22Rv1 (cell line): ENCODE results near the gene KCNQ1.

Experiments used
- H3K27ac ChIP-seq: fragments of 450-650 bp; 2 replicates; pipeline ENCODE4 v1.5.1; 2017
- ZFX ChIP-seq: fragments of 450-650 bp; IDR thresholded peaks from 2 replicates; pipeline ENCODE4 v1.6.1; 2017; ENCODE audit warnings: antibody characterized with exemption, borderline replicate concordance
- TF ChIP-seq, protein P1 (sequence below): fragments of 450-650 bp; IDR thresholded peaks from 2 replicates; pipeline ENCODE4 v1.5.1; 2017; ENCODE audit warnings: mild to moderate bottlenecking

KCNQ1 gene

DNA sequence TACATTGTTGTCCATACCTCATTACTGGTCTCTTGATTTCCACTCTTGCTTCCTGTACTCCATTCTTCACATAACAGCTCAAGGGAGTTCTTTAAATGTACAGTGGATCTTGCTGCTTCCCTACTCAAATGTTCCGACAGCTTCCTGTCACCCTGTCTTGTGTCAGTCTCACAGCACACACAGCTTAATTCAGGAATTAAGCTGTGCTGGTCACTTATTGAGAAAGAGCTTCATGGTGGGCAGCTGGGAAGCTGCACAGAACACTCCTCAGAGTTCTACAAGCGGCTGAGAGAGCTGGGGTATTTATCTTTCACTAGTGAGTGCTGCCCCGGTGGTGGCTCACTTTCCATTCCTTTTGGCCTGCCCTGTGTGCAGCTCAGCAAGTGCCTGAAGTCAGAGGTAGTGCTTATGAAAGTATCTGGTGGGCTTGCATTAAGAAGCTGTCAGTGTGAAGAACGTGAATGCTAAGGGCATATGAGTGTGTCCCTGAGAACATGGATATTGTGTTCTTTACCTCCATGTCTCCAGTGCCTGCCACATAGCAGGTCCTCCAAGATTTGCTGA lies 206.3 kb downstream of the KCNQ1 start:
- TF ChIP-seq, protein P1, sequence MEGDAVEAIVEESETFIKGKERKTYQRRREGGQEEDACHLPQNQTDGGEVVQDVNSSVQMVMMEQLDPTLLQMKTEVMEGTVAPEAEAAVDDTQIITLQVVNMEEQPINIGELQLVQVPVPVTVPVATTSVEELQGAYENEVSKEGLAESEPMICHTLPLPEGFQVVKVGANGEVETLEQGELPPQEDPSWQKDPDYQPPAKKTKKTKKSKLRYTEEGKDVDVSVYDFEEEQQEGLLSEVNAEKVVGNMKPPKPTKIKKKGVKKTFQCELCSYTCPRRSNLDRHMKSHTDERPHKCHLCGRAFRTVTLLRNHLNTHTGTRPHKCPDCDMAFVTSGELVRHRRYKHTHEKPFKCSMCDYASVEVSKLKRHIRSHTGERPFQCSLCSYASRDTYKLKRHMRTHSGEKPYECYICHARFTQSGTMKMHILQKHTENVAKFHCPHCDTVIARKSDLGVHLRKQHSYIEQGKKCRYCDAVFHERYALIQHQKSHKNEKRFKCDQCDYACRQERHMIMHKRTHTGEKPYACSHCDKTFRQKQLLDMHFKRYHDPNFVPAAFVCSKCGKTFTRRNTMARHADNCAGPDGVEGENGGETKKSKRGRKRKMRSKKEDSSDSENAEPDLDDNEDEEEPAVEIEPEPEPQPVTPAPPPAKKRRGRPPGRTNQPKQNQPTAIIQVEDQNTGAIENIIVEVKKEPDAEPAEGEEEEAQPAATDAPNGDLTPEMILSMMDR = no peak
- no peak for TF ChIP-seq ZFX
- H3K27ac ChIP-seq = no peak overlapping the region

DNA sequence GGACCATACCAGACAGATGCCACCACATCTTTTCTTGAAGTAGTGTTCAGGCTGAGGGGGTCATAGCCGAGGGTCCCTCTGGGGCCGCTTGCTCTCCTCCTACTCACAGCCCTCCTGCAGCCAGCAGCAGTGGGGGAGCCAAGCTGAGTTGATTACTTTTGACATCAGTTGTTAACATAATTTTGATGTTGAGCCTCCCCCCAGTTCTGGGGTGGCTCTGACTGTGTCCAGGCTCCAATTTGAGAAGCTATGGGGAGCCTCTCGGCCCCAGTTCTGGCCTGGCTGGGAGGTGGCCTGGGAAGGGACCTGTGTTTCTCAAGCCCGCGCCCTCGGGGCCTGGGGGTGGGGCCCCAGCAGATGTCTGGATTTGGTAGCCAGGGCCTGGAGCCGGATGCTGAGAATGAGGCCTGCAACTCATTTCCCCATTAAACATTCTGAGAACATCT lies 207.0 kb downstream of the KCNQ1 start:
- TF ChIP-seq, protein P1 = no peak
- no peak for TF ChIP-seq ZFX
- no peak overlapping the region for H3K27ac ChIP-seq

DNA sequence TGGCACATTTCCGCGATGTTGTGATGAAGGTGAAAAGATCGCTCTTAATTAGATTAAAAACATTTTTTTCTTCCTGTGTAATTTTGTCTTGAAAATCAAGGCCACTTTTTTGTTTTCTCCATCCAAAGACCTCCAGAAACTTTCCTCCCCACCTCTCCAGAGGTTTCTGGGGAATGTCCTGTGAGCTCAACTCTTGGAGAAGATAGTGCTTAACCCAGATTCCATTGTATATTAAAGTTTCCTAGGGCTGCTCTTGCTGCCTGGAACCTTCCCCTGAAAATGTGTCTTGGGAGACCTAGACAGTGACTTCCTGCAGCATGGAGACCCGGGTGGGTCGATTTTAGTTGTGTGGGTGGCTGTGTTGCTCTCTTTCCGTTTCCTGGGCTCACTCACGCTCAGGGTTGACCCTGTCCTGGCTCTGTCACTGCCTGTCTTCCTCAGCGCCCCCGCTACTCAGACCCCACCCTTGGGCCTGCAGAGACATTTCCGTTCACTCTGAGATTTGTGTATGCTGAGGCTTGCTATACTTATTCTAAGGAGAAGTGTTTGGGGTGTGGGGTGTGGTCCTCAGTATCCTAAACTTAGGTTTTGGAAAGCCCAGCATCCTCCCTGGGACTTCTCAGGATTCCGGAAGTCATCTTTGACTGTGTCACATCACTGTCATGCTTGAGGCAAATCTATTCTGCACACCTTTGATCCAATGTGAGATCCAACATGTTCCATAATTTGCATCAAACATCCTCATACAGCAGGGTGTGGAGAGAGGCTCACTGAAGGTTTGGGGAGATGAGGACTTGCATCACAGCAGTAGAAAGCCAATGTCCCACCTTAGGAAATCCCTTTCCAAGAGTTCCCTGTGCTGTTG lies 207.8 kb downstream of the KCNQ1 start:
- TF ChIP-seq, protein P1 = no peak
- TF ChIP-seq ZFX = no peak
- no peak overlapping the region for H3K27ac ChIP-seq

DNA sequence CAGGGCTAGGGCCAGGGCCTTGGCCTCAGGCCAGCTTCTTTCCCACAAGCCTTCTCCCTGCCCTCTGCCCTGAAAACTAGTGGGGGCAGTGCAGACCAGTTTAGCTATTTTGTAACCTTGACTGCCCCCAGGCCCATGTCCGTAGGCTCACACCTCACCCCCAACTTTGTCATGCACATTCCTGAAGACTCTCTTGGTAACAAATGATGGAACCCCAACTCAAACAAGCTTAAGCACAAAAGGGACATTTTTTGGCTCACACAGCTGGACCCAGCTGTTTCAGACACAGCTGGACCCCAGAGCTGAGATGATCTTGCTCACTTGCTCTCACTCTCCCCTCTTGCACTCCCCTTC lies 208.4 kb downstream of the KCNQ1 start:
- no peak for TF ChIP-seq ZFX
- TF ChIP-seq, protein P1 = no peak
- H3K27ac ChIP-seq = no peak overlapping the region

DNA sequence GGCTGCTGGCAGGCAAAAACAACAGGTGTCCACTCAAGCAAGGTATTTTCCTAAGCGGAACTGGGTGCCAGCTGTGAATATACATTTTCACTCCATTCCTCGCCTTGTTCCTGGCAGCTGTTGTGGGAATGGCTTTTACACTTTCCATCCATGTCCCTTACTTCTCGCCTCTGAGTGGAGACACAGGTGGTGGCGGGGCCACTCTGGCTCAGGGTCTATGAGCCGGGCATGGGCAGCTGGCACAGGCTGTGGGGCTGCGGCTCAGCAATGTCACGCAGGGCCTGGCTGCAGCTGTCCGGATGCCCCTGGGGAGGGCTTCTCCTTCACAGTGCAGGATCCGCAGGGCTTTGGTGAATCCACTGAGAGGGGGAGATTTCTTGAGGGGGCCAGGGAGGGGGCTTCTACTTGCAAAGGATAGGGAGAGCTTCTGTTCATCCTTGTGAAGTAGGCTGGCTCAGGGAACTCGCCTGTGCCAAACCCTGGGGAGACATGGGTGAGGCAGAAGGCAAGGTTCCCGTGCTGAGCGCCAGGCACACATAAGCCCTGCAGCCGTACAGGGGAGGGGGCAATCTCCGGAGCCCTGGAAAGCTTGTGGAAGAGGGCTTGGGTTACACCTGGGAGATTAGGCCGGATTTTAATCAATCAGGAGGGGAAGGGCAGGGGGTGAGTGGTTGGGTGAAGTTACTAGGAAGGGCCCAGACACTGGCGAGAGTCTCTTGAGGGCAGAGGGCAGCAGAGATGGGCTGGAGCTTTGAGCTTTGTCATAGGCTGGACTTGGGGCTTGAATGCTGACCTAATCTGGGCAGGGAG lies 209.3 kb downstream of the KCNQ1 start:
- no peak for TF ChIP-seq ZFX
- TF ChIP-seq, protein P1 = no peak
- H3K27ac ChIP-seq = no peak overlapping the region

DNA sequence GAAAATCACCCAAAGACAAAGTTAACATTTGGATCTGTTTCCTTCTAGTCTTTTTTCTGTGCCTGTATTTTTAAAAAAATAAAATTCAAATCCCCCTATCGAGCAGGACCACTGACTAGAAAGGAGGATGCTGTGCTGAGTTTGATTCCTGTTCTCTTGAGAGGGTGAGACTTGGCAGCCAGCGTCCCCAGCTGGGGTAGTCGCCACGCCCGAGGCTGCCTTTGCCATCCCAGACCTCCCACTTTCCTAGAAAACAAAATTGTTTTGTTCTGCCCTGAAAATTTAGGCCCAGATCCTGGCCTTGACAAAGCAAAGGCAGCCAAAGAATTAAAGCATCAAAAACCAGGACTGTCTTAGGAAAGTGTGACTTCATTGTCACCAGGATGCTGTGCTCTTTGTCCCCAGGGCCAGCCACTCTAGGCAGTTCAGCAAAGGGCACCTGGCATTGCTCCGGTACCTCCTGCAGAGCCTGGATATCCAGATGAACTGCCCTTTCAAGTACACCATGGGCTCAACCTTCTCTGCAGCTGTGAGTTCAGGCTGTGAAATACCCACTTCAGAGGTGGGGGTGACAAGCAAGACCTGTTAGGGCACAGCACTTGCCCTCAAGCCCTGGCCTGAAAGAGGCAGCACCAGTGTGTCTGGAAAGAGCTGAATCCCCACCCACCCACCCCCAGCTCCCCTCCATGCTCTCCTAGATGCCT lies 210.4 kb downstream of the KCNQ1 start:
- no peak overlapping the region for H3K27ac ChIP-seq
- TF ChIP-seq, protein P1 = no peak
- no peak for TF ChIP-seq ZFX
